Prostate gland (tissue), 2 donors: Measurements from ENCODE around the gene XXYLT1.

Experiments used
- POLR2A ChIP-seq: fragments of 450-650 bp; IDR thresholded peaks from one replicate; pipeline ENCODE4 v1.6.1; 2016; ENCODE audit warnings: antibody characterized with exemption, mild to moderate bottlenecking
- POLR2AphosphoS5 ChIP-seq: sonication (generic); formaldehyde crosslinking; IDR thresholded peaks from one replicate; pipeline ENCODE4 v1.6.1; 2017; ENCODE audit warnings: antibody characterized with exemption
- TF ChIP-seq, protein P1 (sequence below), 4 experiments: fragments of 200-600 bp in 2 of 4; fragments of 450-650 bp in 2 of 4; sonication (generic) in 2 of 4; IDR thresholded peaks; 1 replicate in 3 of 4; 2 replicates in 1 of 4; pipeline ENCODE4 v1.5.1; 2016 to 2019; ENCODE audit warnings: antibody characterized with exemption in 4 of 4, mild to moderate bottlenecking in 2 of 4, moderate library complexity in 2 of 4

DNA sequence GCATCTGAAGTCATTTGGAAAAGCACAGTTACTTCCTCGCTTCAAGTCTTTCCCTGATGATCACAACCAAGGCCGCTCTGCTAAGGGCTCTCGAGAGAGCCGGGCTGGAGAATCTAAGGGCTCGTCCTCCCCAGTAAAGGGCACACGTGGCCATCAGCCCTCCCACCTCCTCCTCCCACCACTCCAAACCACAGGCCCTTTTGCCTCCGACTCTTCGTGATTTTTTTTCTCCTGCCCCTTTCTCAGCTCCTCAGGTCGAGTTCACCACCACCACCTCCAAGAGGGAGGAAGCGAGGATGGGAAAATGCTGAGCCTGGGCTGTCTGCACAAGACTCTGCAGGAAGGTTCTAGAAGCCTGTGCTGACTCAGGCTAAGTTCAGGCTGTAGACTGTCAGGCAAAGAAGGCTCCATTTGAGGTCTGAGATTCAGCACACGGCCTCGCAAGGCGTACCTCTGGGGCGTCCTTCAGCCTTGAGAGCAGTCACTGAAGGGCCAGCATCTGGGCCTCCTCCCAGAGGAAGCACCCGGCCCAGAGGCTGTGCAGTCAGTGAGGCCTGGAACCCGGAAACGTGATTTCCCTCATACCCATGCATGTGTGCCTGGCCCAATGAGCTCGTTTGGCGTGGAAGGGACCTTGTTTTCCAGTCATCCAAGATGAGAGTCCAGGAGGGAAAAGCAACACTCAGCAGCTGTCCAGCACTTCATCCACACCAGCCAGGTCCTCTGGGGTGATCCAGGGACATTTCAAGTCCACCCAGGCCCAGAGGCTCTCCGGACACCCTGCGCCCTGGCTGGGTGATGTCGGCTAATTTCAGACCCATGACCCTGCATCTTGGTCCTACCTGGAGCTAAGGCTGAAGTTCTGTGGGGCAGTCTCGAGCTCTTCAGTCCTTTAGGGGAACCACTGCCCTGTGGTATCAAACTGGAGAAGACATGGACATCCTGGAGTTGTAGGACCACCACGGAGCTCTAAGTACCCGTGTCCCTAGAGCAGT, 196.8 kb downstream of the XXYLT1 start:
- TF ChIP-seq, protein P1, sequence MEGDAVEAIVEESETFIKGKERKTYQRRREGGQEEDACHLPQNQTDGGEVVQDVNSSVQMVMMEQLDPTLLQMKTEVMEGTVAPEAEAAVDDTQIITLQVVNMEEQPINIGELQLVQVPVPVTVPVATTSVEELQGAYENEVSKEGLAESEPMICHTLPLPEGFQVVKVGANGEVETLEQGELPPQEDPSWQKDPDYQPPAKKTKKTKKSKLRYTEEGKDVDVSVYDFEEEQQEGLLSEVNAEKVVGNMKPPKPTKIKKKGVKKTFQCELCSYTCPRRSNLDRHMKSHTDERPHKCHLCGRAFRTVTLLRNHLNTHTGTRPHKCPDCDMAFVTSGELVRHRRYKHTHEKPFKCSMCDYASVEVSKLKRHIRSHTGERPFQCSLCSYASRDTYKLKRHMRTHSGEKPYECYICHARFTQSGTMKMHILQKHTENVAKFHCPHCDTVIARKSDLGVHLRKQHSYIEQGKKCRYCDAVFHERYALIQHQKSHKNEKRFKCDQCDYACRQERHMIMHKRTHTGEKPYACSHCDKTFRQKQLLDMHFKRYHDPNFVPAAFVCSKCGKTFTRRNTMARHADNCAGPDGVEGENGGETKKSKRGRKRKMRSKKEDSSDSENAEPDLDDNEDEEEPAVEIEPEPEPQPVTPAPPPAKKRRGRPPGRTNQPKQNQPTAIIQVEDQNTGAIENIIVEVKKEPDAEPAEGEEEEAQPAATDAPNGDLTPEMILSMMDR (IDR thresholded peaks at IDR 0.05), result no peak
- TF ChIP-seq POLR2A, result no peak
- no peak for TF ChIP-seq POLR2AphosphoS5
